ENCODE results near the gene TYMP.

Gene TYMP

DNA sequence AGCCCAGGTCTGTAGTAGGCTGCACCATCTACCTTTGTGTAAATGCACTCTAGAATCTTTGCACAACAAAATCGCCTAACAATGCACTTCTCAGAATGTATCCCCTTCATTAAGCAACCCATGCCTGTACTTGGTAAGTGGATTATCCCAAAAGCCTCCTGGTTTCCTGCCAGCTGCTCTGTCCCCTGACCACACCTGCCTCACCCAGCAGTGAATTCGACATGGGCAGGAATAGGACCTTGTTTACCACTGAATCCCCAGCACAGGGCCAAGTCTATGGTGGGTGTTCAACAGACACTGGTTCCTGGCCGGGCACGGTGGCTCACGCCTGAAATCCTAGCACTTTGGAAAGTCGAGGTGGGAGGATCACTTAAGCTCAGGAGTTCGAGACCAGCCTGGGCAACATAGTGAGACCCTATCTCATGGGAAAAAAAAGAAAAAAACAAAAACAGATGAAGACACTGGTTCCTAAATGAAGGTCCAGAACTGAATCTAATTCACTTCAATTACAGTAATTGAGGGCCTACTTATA lies 38.0 kb upstream of the TYMP start:
- Histone ChIP-seq H3K9me3 (ENCODE audit: insufficient read depth, low read length) (no peaks in the 10 kb centered on the region), H3K79me2 (ENCODE audit: insufficient read depth, low read length) (no peaks in the 10 kb centered on the region), H3K4me2 (ENCODE audit: low read depth, low read length, poor library complexity, severe bottlenecking) (no peak overlapping the region), H3K36me3 (ENCODE audit: low read length) (peaks cover 4% of the 10 kb centered on the region; the same call in 1 of the 2 replicates), H3K4me3 (ENCODE audit: insufficient read depth, low read length, poor library complexity, severe bottlenecking) (no peak overlapping the region), H3K9me2 (replicated peaks; ENCODE audit: insufficient read depth, low read length) (no peaks in the 10 kb centered on the region), H4K20me1 (ENCODE audit: low read depth, low read length) (no peaks in the 10 kb centered on the region), H3K27ac (ENCODE audit: low read depth, low read length) (no peak overlapping the region), H2AFZ (ENCODE audit: low read depth, low read length, severe bottlenecking) (no peak overlapping the region), H3K27me3 (ENCODE audit: low read length) (no peaks in the 10 kb centered on the region), H3F3A (ENCODE audit: insufficient read depth) (peaks cover 3% of the 10 kb centered on the region; the same call in 1 of the 2 replicates), H3K9ac (ENCODE audit: low read length) (no peak overlapping the region)
- TF ChIP-seq EZH2phosphoT487 (conservative IDR thresholded peaks at IDR 0.05; ENCODE audit: low read length), result no peak
- no peak for TF ChIP-seq CTCF (IDR thresholded peaks at IDR 0.05; ENCODE audit: insufficient read depth, low read length, poor library complexity, severe bottlenecking)

DNA sequence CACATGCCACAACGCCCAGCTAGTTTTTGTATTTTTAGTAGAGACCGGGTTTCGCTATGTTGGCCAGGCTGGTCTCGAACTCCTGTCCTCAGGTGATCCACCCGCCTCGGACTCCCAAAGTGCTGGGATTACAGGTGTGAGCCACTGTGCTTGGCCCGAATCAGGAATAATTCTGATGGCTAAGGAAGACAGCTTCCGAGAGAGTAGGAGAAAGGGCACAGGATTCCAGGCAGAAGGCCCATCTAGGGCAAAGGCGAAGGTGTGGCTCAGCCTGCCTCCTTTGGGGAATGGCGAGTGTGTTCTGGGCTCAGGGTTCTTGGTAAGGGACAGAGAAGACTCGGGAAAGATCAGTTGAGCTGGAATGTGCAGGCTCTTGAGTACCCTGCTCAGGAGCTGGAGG lies 34.5 kb upstream of the TYMP start:
- Histone ChIP-seq H3K79me2 (ENCODE audit: insufficient read depth, low read length) (no peaks in the 10 kb centered on the region), H3K9ac (ENCODE audit: low read length) (no peak overlapping the region), H3K9me2 (replicated peaks; ENCODE audit: insufficient read depth, low read length) (no peaks in the 10 kb centered on the region), H3K27me3 (ENCODE audit: low read length) (no peaks in the 10 kb centered on the region), H3K27ac (ENCODE audit: low read depth, low read length) (no peak overlapping the region), H3F3A (ENCODE audit: insufficient read depth) (peaks cover 3% of the 10 kb centered on the region; the same call in 1 of the 2 replicates), H3K4me2 (ENCODE audit: low read depth, low read length, poor library complexity, severe bottlenecking) (no peak overlapping the region), H3K9me3 (ENCODE audit: insufficient read depth, low read length) (no peaks in the 10 kb centered on the region), H4K20me1 (ENCODE audit: low read depth, low read length) (no peaks in the 10 kb centered on the region), H3K4me3 (ENCODE audit: insufficient read depth, low read length, poor library complexity, severe bottlenecking) (no peak overlapping the region), H3K36me3 (ENCODE audit: low read length) (peaks cover 4% of the 10 kb centered on the region; the same call in 1 of the 2 replicates), H2AFZ (ENCODE audit: low read depth, low read length, severe bottlenecking) (no peak overlapping the region)
- no peak for TF ChIP-seq EZH2phosphoT487 (conservative IDR thresholded peaks at IDR 0.05; ENCODE audit: low read length)
- TF ChIP-seq CTCF (IDR thresholded peaks at IDR 0.05; ENCODE audit: insufficient read depth, low read length, poor library complexity, severe bottlenecking), result no peak

DNA sequence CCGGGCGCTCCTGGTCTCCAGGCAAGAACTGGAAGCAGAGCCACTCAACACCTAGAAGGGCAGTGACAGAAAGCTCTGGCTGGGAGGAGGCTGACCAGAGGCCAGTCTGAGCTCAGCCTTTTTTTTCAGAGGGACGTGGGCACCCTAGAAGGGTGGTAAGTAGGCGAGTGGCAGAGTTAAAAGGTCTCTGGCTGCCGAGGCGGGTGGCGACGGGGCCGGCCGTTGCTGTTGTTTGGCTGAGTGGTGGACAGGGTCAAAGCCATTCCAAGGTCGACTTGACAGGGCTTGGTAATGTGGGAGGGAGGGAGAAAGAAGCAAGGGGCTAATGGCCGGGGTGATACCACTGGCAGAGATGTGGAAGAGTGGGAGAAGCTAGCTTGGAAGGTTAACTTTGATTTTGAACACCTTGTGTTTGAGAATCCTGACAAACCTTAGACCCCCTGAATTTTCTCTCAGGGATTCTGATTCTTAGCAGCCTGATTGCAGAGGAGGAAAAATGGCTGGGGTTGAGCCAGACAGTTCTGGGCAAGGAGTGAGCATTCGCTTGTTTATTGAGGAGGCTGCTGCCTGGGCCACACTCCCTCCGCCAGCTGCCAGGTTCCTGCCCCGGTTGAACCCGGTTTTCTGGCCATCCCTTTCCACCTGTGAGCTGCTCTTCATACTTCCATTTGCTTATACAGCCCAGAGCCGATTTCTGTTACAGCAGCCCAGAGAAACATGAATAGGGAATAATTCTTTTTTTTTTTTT lies 33.8 kb upstream of the TYMP start:
- no peaks in the 10 kb centered on the region; the same call in 1 of the 2 replicates for H3K36me3 ChIP-seq (ENCODE audit: low read length)
- H3F3A ChIP-seq (ENCODE audit: insufficient read depth), result peaks cover 3% of the 10 kb centered on the region; the same call in 1 of the 2 replicates
- H3K4me3 ChIP-seq (ENCODE audit: insufficient read depth, low read length, poor library complexity, severe bottlenecking), result peak overlapping the region; percentile 50
- H3K27me3 ChIP-seq (ENCODE audit: low read length), result no peaks in the 10 kb centered on the region
- no peaks in the 10 kb centered on the region for H4K20me1 ChIP-seq (ENCODE audit: low read depth, low read length)
- no peaks in the 10 kb centered on the region for H3K79me2 ChIP-seq (ENCODE audit: insufficient read depth, low read length)
- H3K4me2 ChIP-seq (ENCODE audit: low read depth, low read length, poor library complexity, severe bottlenecking), result peak overlapping the region; percentile 75
- H3K9me3 ChIP-seq (ENCODE audit: insufficient read depth, low read length), result no peaks in the 10 kb centered on the region
- H3K9ac ChIP-seq (ENCODE audit: low read length), result peak overlapping the region; percentile 58
- no peak for TF ChIP-seq CTCF (IDR thresholded peaks at IDR 0.05; ENCODE audit: insufficient read depth, low read length, poor library complexity, severe bottlenecking)
- TF ChIP-seq EZH2phosphoT487 (conservative IDR thresholded peaks at IDR 0.05; ENCODE audit: low read length), result no peak
- peak overlapping the region; percentile 78 for H2AFZ ChIP-seq (ENCODE audit: low read depth, low read length, severe bottlenecking)
- no peaks in the 10 kb centered on the region for H3K9me2 ChIP-seq (replicated peaks; ENCODE audit: insufficient read depth, low read length)
- no peak overlapping the region for H3K27ac ChIP-seq (ENCODE audit: low read depth, low read length)
